H1 (cell line): ENCODE data around the gene YBX1. TPM values are rescaled to one million over a fixed set of nuclear protein-coding genes. Genes with fewer than 3 reads are reported as not detected.

Experiments
- CTCF ChIA-PET: fragments of 300-600 bp; sonication (Branson Sonifier 250); formaldehyde crosslinking; loops from one replicate; lab custom pipeline; 2021; ENCODE audit not compliant: partially characterized antibody; lab: Charles Lee
- POLR2A ChIA-PET: fragments of 300-600 bp; sonication (Branson Sonifier 250); formaldehyde crosslinking; loops from one replicate; lab custom pipeline; 2021; ENCODE audit warnings: inconsistent platforms; ENCODE audit not compliant: partially characterized antibody; lab: Charles Lee
- DNase-seq, 2 experiments: peaks; one replicate each; pipeline versions ENCODE4 v3.0.0 to v3.0.0-alpha.2; 2010 to 2022; ENCODE audit warnings: low spot score in 2 of 2, low read depth in 1 of 2, mixed read lengths in 1 of 2
- FAIRE-seq: peaks from 2 replicates; lab custom pipeline; 2011; peaks lifted over from hg19 to GRCh38; lab: Jason Lieb, UNC
- H2AFZ ChIP-seq: 2 replicates; pipeline ENCODE4 v1.8.1; 2012; ENCODE audit warnings: low read length, inconsistent platforms
- H2AK5ac ChIP-seq: 2 replicates; pipeline ENCODE4 v1.6.1; 2013; ENCODE audit warnings: low read depth, low read length
- H2BK120ac ChIP-seq: replicated peaks from 2 replicates; pipeline ENCODE3; 2013; ENCODE audit warnings: low read depth, low read length, inconsistent platforms
- H2BK12ac ChIP-seq: 2 replicates; pipeline ENCODE4 v1.6.1; 2013; ENCODE audit warnings: low read depth, low read length
- H2BK15ac ChIP-seq: 2 replicates; pipeline ENCODE4 v1.6.1; 2013; ENCODE audit warnings: low read length
- H2BK20ac ChIP-seq: 2 replicates; pipeline ENCODE4 v1.6.1; 2013; ENCODE audit warnings: low read length
- H2BK5ac ChIP-seq: 2 replicates; pipeline ENCODE4 v1.6.1; 2013; ENCODE audit warnings: low read depth, low read length
- H3K14ac ChIP-seq: 2 replicates; pipeline ENCODE4 v1.6.1; 2013; ENCODE audit warnings: inconsistent platforms; ENCODE audit not compliant: insufficient read length
- H3K18ac ChIP-seq: 2 replicates; pipeline ENCODE4 v1.6.1; 2013; ENCODE audit warnings: low read length; ENCODE audit errors: extremely low read depth
- H3K23ac ChIP-seq: 2 replicates; pipeline ENCODE4 v1.6.1; 2013; ENCODE audit warnings: inconsistent platforms; ENCODE audit not compliant: insufficient read length
- H3K23me2 ChIP-seq: 2 replicates; pipeline ENCODE4 v1.6.1; 2013; ENCODE audit warnings: low read depth, low read length
- H3K27ac ChIP-seq: 2 replicates; pipeline ENCODE4 v1.6.1; 2011; ENCODE audit warnings: low read depth, low read length, inconsistent platforms
- H3K27me3 ChIP-seq, 4 experiments: replicated peaks in 1 of 4; 1 replicate in 1 of 4; 2 replicates in 3 of 4; pipeline versions ENCODE4 v1.6.1 to v1.8.1; 2011 to 2013; ENCODE audit warnings: low read length in 3 of 4, mild to moderate bottlenecking in 3 of 4, inconsistent platforms in 2 of 4, mixed read lengths in 2 of 4, moderate library complexity in 1 of 4; ENCODE audit not compliant: control insufficient read depth in 3 of 4, insufficient read depth in 3 of 4; ENCODE audit errors: extremely low read depth in 1 of 4
- H3K36me3 ChIP-seq, 4 experiments: 2 replicates each; pipeline versions ENCODE4 v1.6.1 to v1.8.1; 2011 to 2013; ENCODE audit warnings: mild to moderate bottlenecking in 4 of 4, low read length in 3 of 4, moderate library complexity in 2 of 4, control low read depth in 1 of 4, inconsistent platforms in 1 of 4; ENCODE audit not compliant: insufficient read depth in 4 of 4, control insufficient read depth in 2 of 4
- H3K4ac ChIP-seq: replicated peaks from 2 replicates; pipeline ENCODE3; 2013; ENCODE audit warnings: low read length, low read depth, mixed read lengths, inconsistent platforms; ENCODE audit not compliant: insufficient read length
- H3K4me1 ChIP-seq, 4 experiments: replicated peaks in 1 of 4; 1 replicate in 1 of 4; 2 replicates in 3 of 4; pipeline versions ENCODE4 v1.6.1 to v1.8.1; 2011 to 2013; ENCODE audit warnings: low read length in 3 of 4, inconsistent platforms in 2 of 4, mixed read lengths in 1 of 4; ENCODE audit not compliant: insufficient read depth in 4 of 4, control insufficient read depth in 3 of 4
- H3K4me2 ChIP-seq, 2 experiments: 2 replicates each; pipeline versions ENCODE4 v1.6.1 to v1.8.1; 2011 to 2013; ENCODE audit warnings: low read depth in 2 of 2, low read length in 2 of 2, control low read depth in 1 of 2, inconsistent platforms in 1 of 2, mild to moderate bottlenecking in 1 of 2; ENCODE audit not compliant: insufficient read depth in 1 of 2
- H3K4me3 ChIP-seq, 4 experiments: fragments of 200-600, 300-600 bp in 1 of 4; sonication (generic), shearing (Covaris generic), sonication (Bioruptor Twin) in 1 of 4; 2 replicates each; pipeline versions ENCODE4 v1.5.1 to v1.8.1; 2011 to 2016; ENCODE audit warnings: low read length in 4 of 4, low read depth in 3 of 4, control low read depth in 2 of 4, inconsistent platforms in 2 of 4, mild to moderate bottlenecking in 2 of 4, mixed read lengths in 1 of 4, moderate library complexity in 1 of 4; ENCODE audit not compliant: insufficient read depth in 2 of 4; ENCODE audit errors: extremely low read depth in 1 of 4
- H3K56ac ChIP-seq: replicated peaks from 2 replicates; pipeline ENCODE3; 2013; ENCODE audit warnings: low read depth, mild to moderate bottlenecking, mixed read lengths, low read length, inconsistent platforms; ENCODE audit not compliant: insufficient read length
- H3K79me1 ChIP-seq: 2 replicates; pipeline ENCODE4 v1.6.1; 2013; ENCODE audit warnings: low read depth, low read length, control low read depth
- H3K79me2 ChIP-seq, 2 experiments: 2 replicates each; pipeline versions ENCODE4 v1.6.1 to v1.8.1; 2012 to 2013; ENCODE audit warnings: low read length in 2 of 2, mild to moderate bottlenecking in 2 of 2, inconsistent platforms in 1 of 2; ENCODE audit not compliant: insufficient read depth in 2 of 2, control insufficient read depth in 1 of 2
- H3K9ac ChIP-seq, 4 experiments: replicated peaks in 1 of 4; 1 replicate in 1 of 4; 2 replicates in 3 of 4; pipeline versions ENCODE4 v1.6.1 to v1.8.1; 2011 to 2013; ENCODE audit warnings: low read depth in 3 of 4, low read length in 3 of 4, control low read depth in 2 of 4, mild to moderate bottlenecking in 2 of 4, moderate library complexity in 2 of 4, inconsistent platforms in 1 of 4; ENCODE audit errors: extremely low read depth in 1 of 4
- H3K9me3 ChIP-seq, 2 experiments: 2 replicates each; pipeline versions ENCODE4 v1.6.1 to v1.8.1; 2012 to 2013; ENCODE audit warnings: mild to moderate bottlenecking in 2 of 2, moderate library complexity in 2 of 2, control low read depth in 1 of 2, inconsistent platforms in 1 of 2, low read depth in 1 of 2, low read length in 1 of 2, mixed read lengths in 1 of 2; ENCODE audit not compliant: insufficient read depth in 2 of 2
- H4K20me1 ChIP-seq, 2 experiments: replicated peaks in 1 of 2; 2 replicates each; pipeline versions ENCODE3 to v1.8.1; 2011 to 2013; ENCODE audit warnings: inconsistent platforms in 2 of 2, low read length in 2 of 2, mild to moderate bottlenecking in 1 of 2; ENCODE audit not compliant: insufficient read depth in 2 of 2, control insufficient read depth in 1 of 2
- H4K5ac ChIP-seq: 2 replicates; pipeline ENCODE4 v1.6.1; 2013; ENCODE audit warnings: low read length, low read depth, mixed read lengths, inconsistent platforms; ENCODE audit not compliant: insufficient read length
- H4K8ac ChIP-seq: 2 replicates; pipeline ENCODE4 v1.8.0; 2013; ENCODE audit warnings: mild to moderate bottlenecking, moderate library complexity, low read length, inconsistent platforms; ENCODE audit not compliant: insufficient read depth; ENCODE audit errors: extremely low read depth
- H4K91ac ChIP-seq: replicated peaks from 2 replicates; pipeline ENCODE3; 2013; ENCODE audit warnings: low read length, mixed read lengths, inconsistent platforms; ENCODE audit not compliant: insufficient read length
- CTCF ChIP-seq, 3 experiments: IDR thresholded peaks; 1 replicate in 2 of 3; 2 replicates in 1 of 3; pipeline versions ENCODE4 v1.5.1 to v1.6.1; 2011; ENCODE audit warnings: low read length in 3 of 3, mild to moderate bottlenecking in 3 of 3, inconsistent platforms in 2 of 3, low read depth in 1 of 3, moderate library complexity in 1 of 3; ENCODE audit not compliant: insufficient read depth in 1 of 3; ENCODE audit errors: control extremely low read depth in 1 of 3
- RAD21 ChIP-seq, 2 experiments: IDR thresholded peaks in 1 of 2; conservative IDR thresholded peaks in 1 of 2; 2 replicates each; pipeline ENCODE4 v1.6.1; 2011; ENCODE audit warnings: low read depth in 2 of 2, low read length in 2 of 2, improper control_type of control experiment in 1 of 2, inconsistent platforms in 1 of 2, mild to moderate bottlenecking in 1 of 2, moderate library complexity in 1 of 2
- RXRA ChIP-seq: IDR thresholded peaks from 2 replicates; pipeline ENCODE4 v1.6.1; 2011; ENCODE audit warnings: low read depth, mild to moderate bottlenecking, low read length, moderate library complexity; ENCODE audit not compliant: insufficient read depth
- YY1 ChIP-seq: IDR thresholded peaks from 2 replicates; pipeline ENCODE4 v1.6.1; 2011; ENCODE audit warnings: low read depth, mild to moderate bottlenecking, low read length
- WGBS, 2 experiments: shearing (Covaris generic) in 1 of 2; methylation state at CpG; one replicate each; pipeline versions ENCODE4 v1.1.6 to v1.1.7; 2013 to 2015; ENCODE audit warnings: low lambda C conversion rate in 2 of 2, mixed read lengths in 2 of 2, inconsistent platforms in 1 of 2, low coverage in 1 of 2, missing lambda C conversion rate in 1 of 2; ENCODE audit not compliant: insufficient replicate concordance in 2 of 2, insufficient coverage in 1 of 2, insufficient read length in 1 of 2; ENCODE audit errors: extremely low coverage in 1 of 2, missing lambda C conversion rate in 1 of 2; 5-methylcytosine and 5-hydroxymethylcytosine counted together
- polyA plus RNA-seq, 7 experiments: library from polyadenylated mRNA; depleted of rRNA in 3 of 7; stranded (reverse) in 5 of 7; unstranded in 2 of 7; fragments of >200 nt in 5 of 7; fragments of 200-250 nt in 2 of 7; gene quantifications; 1 replicate in 5 of 7; 2 replicates in 1 of 7; 4 replicates in 1 of 7; pipeline versions ENCODE4 v1.2.1 to v1.2.3, GENCODE V29; 2011 to 2013; ENCODE audit warnings: missing spikeins in 2 of 7, mixed read lengths in 2 of 7
- total RNA-seq: library from RNA; stranded (reverse); fragmentation: NEBNext Ultra II Directional; extraction: Animal tissue kit (Norgen Biotek cat#: 25700); gene quantifications from 2 replicates; pipeline ENCODE4 v1.2.1, GENCODE V29; 2021

YBX1 gene
- total and polyA plus RNA-seq, 2 of the 8 experiments (the other 6 are each of a cell fraction or from before 2014, with no cell fraction given): 438 to 1,219 TPM

GRCh38 chr1:42736152-42736551 lies 53.9 kb downstream of the YBX1 start:
- Histone ChIP-seq H2BK20ac (no peak overlapping the region), H3K79me2 (no peaks in the 10 kb centered on the region), H3K18ac (no peak overlapping the region), H3K9ac (no peak overlapping the region), H2BK120ac (no peak overlapping the region), H3K4me1 (peaks cover 0 to 29% (median 20%) of the 10 kb centered on the region in 4 experiments; a peak in 6 of 7 replicates), H2BK12ac (no peak overlapping the region), H4K8ac (no peak overlapping the region), H3K23me2 (peaks cover 5% of the 10 kb centered on the region; the same call in 1 of the 2 replicates), H3K4me2 (no peak overlapping the region), H2BK15ac (no peak overlapping the region), H3K36me3 (no peaks in the 10 kb centered on the region), H2AK5ac (no peak overlapping the region), H4K20me1 (peaks cover 0 to 4% of the 10 kb centered on the region in 2 experiments), H2BK5ac (no peak overlapping the region), H3K27me3 (no peaks in the 10 kb centered on the region), H3K14ac (no peak overlapping the region), H3K23ac (no peak overlapping the region), H3K9me3 (no peaks in the 10 kb centered on the region), H3K56ac (no peak overlapping the region), H3K4me3 (no peak overlapping the region), H2AFZ (no peak overlapping the region), H4K5ac (no peak overlapping the region), H4K91ac (no peak overlapping the region), H3K27ac (no peak overlapping the region), H3K4ac (no peak overlapping the region), H3K79me1 (peaks cover 3% of the 10 kb centered on the region; the same call in 1 of the 2 replicates)
- ChIA-PET CTCF (interaction anchor here (0.6 to 6.4 kb wide), 12 partner anchors 10 to 562 kb away, joined by 3 to 62 read pairs (median 3); partner anchors contain the start of gene YBX1), POLR2A (no interaction called here)
- WGBS, 2 experiments: 94% methylated on average over 4 of the region's 4 CpGs; no CpG with 5 or more reads in 1 of the 2 experiments
- no peak for FAIRE-seq
- TF ChIP-seq RXRA: no peak
- TF ChIP-seq YY1: peak; percentile 46; the same call in 1 of the 2 replicates
- peak; percentile 19 to 49; a peak in 2 of 4 replicates for TF ChIP-seq RAD21 (IDR thresholded peaks at IDR 0.05 in 1 of 2, conservative IDR thresholded peaks at IDR 0.05 in 1 of 2; ENCODE audit: low read depth in 2 of 2, low read length in 2 of 2)
- TF ChIP-seq CTCF (IDR thresholded peaks at IDR 0.05; ENCODE audit: control extremely low read depth in 1 of 3, insufficient read depth in 1 of 3, low read depth in 1 of 3, low read length in 3 of 3): peak in 2 of 3 experiments; percentile 50 to 57; a peak in 3 of 4 replicates
- DNase-seq: no peak
